Umbilical cord (tissue), 2 donors: ENCODE measurements around the gene RALY. TPM values are rescaled to one million over a fixed set of nuclear protein-coding genes. Genes with fewer than 3 reads are reported as not detected.
"Not testable (repeated sequence)": the region's sequence is repeated elsewhere in the genome, so short reads cannot be mapped to it uniquely, and the experiment has no call there.

Experiments used
- DNase-seq: peaks from one replicate; pipeline ENCODE4 v3.0.0-alpha.2; 2015; ENCODE audit warnings: low spot score
- total RNA-seq: library from RNA; depleted of rRNA; stranded (reverse); fragments of >200 nt; gene quantifications from one replicate; pipeline ENCODE4 v1.2.3, GENCODE V29; 2014; ENCODE audit warnings: low replicate concordance; ENCODE audit not compliant: insufficient read depth

RALY gene
- total RNA-seq, 1 donor from 2014 or later = 68.4 TPM

DNA sequence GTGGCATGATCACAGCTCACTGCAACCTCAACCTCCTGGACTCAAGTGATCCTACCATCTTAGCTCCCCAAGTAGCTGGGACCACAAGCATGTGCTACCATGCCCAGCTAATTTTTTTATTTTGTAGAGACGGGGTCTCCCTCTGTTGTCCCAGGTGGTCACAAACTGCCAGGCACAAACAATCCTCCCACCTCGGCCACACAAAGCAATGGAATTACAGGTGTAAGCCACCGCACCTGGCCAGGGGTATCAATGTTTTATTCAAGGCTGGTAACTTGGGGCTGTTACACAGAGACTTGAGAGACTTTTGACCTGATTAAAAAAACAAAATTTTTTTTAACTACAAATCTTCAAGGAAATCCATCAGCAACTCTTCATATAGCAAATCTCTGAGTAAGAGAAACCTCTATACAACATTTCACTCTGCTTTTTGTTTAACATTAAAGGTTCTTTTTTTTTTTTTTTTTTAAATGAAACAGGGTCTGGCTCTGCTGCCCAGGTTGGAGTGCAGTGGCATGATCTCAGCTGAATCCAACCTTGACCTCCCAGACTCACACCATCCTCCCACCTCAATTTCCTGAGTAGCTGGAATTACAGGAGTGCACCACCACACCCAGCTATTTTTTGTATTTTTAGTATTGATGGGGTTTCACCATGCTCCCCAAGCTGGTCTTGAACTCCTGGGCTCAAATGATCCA lies 112.4 kb downstream of the RALY start:
- no peak for DNase-seq

DNA sequence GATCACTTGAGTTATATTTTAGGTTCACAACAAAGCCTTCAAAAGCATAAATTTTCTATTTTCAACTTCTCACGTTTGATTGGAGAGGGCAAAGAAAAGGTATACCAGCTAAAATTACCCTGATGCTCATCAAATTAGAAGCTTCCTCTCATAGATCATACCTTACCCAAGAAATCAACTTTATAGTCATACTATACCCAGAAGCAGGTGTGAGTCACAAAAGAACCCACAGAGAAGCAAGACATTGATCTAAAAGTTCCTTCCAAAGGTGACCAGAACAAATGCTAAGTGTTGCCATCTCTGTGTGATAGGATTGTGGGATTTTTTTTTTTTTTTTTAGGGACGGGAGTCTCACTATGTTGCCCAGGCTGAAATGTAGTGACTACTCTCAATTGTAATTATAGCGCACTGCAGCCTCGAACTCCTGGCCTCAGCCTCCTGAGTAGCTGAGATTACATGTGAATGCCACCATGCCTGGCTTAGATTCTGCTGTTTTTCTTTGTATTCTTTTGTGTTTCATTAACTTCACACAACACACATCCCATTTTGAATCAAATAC lies 115.0 kb downstream of the RALY start:
- no peak for DNase-seq

DNA sequence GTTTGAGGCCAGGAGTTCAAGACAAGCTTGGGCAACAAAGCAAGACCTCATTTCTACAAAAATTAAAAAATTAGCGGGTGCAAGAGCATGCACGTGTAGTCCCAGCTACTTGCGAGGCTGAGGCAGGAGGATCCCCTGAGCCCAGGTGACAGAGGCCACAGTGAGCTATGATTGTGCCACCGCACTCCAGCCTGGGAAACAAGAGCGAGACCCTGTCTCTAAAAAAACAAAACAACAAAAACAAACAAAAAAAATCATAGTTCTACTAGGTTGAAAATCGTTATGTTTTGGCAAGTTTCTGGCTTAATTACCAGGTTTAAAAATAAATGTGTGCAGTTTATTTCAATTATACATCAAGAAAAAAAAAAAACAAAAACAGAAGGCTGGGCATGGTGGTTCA lies 115.7 kb downstream of the RALY start:
- no peak for DNase-seq

DNA sequence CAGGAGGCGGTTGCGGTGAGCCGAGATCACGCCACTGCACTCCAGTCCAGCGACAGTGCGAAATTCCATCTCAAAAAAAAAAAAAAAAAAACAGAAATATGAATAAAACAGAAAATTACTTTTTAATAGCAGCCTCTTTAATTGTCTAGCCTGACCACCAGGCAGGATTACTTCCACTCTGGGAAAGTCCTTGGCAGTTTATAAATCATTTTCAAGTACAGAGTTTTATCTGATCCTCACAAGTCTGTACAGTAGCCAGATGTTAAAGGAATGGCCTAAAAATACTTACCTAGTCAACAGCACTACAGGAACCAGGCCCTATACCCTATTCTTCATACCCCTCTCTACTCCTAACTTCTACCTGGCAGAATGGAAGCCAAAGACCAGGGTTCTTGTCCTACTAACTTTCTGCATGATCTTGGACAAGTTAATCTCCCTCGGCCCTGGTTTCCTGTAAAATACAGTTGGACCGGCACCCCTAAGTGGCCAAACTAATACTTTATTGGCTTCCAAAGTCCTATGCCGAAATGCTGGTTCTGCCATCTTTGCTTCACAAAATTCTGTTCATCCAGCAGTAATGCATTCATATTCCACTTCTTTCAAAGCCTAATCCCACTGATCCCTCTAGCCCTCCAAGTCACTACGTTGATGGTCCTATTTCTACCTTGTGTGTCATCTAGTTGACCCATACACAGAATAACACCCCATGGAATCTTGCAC lies 116.5 kb downstream of the RALY start:
- DNase-seq = no peak

DNA sequence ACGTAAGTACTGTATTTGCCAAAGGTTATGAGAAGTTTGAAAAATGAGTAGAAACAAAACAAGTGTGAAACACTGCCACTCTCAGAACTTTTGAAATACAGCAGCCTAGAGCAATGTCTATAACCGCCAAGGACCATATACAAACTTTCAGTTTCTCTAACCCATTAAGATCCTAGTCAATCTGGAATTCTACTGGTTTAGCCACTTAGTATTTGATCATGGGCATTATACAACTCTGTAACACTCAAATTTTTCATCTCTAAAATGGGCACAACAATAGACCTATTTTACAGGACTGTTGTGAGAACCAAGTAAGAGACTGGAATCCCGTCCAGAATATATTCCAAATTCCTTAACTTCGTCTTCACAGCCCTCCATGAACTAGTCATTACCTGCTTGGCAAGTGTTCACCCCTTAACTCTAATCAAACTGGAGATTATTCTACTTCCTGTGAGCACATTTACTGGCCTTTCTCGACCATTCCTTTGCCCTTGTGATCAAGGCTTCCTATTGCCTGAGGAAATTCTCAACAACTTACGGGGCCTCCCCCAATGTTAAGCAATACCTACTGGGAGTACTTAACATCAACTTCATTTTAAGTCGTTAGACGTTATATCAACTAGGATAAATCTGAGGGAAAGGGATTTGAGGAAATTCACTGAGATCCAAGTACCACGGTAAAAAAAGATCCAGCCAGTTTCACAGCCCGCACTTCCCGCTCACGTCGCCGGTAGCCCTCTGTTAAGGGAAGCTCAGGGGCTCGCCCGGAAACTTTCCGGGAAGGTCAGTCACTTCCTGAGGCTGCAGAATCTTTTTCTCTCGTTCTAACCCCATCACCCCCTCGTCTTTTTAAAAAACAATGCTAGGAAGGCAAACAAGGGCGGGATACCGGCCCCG lies 117.3 kb downstream of the RALY start:
- peak; percentile 45 for DNase-seq

DNA sequence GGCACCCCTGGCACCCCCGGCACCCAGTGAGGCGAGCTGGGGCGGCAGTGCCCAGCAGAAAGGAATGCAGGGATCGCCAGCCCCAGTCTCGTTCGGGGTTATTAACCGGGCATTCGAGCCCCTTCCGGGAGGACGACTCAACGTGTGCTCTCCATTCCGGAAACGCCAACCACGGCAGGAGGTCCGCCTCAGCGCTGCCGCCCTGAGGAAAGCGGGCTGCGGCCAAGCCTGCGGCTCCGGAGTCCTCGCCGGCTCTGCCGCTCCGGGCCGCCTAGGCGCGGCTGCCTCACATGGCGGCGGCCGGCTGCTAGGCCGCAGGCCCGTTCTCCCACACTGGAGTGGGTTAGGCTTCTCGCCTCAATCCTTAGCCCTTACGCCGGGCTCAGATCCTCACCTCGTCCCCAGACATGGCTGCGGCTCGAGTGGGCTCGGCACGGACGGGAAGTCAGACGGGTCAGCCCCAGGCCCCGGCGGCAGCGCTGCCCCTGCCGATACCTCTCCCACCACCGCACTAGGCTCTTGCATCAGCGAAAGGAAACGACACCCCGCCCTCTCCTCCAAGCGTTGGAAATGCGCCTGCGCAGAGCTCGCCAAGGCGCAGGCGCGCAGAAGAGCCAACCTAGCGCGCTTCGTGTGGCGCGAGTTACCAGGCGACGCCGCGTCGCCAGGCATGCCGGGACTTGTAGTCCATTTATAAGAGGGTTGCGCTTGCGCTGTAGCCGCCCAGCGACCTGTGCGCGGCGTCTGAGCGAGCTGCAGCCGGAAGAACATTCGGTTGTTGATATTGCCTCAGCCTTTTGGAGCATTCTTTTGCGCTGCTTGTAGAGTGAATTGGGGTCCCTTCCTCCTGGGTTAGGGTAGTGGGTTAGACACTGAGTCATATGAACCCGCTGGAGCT lies 118.2 kb downstream of the RALY start, which contains the start of gene EIF2S2:
EIF2S2 (minus strand) TSS at position 542 of the 898 bp plus-strand sequence; CDS start at position 409, 133 bp downstream.
- DNase-seq = peak; percentile 99

DNA sequence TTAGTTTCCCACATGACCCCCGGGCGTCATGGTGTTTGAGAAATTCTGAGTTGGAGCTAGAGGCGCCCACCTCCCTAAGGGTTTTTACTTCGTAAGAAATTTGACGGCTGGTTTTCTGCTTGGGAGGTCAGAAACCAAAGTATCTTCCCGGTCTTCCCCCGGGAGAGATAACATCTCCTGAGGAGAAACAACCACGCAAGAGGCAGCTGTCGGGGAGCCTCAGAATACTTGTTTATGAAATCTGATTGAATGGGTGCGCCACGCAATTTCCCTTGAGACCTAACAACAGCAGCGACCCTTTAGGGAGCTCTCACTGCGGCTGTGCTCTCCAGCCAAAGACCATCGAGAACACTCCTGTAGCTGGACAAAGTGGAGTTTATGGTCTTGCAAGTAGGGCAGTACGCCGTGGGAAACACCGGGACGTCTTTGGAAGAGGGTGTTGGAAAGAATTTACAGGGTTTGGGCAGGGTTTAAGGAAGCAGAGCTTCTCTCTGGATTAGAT lies 118.9 kb downstream of the RALY start:
- peak; percentile 52 for DNase-seq

DNA sequence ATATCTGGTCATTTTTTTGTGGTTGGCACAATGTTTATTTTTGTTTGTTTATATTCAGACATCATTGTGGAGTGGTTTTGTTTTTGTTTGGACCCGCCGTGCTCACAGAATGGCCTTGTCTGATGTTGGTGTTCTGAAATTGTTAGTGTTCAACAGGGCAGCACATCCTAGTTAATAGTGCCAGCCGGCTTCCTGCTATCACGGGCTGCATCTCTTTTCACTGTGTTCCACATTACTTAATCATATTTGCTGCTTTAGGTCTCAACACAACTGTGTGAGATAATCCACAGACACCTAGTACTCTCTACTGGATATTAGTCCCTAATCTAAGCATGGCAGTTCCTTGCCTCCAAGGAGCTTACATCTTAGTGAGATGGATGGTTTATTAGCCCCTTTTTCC lies 121.1 kb downstream of the RALY start:
- DNase-seq = no peak

DNA sequence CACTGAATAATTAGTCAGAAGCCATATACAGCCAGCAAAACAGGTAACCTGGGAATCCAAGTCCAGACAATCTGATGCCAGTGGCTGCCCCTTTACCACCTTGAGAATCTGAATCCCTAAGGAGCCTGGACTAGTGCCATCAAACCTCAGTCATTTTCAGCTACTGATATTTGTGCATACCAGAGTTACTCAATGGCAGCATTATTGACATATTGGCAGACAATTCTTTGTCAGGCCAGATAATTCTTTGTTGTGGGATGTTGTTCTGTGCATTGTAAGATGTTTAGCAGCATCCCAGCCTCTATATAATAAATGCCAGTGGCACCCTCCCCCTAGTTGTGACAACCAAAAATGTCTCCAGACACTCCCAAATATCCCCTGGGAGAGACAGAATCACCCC lies 121.5 kb downstream of the RALY start:
- no peak for DNase-seq

DNA sequence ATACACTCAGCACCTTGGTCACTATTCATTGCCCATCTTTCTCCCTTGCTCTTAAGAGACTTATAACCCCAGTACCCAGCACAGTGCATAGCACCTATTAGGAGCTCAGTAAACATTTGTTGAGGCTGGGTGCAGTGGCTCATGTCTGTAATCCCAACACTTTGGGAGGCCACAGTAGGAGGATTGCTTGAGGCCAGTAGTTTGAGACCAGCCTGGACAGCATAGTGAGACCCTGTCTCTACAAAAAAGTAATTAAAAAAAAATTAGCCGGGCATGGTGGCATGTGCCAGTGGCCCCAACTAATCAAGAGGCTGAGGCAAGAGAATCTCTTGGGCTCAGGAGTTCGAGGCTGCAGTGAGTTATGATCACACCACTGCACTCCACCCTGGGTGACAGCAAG lies 126.5 kb downstream of the RALY start:
- DNase-seq = no peak

DNA sequence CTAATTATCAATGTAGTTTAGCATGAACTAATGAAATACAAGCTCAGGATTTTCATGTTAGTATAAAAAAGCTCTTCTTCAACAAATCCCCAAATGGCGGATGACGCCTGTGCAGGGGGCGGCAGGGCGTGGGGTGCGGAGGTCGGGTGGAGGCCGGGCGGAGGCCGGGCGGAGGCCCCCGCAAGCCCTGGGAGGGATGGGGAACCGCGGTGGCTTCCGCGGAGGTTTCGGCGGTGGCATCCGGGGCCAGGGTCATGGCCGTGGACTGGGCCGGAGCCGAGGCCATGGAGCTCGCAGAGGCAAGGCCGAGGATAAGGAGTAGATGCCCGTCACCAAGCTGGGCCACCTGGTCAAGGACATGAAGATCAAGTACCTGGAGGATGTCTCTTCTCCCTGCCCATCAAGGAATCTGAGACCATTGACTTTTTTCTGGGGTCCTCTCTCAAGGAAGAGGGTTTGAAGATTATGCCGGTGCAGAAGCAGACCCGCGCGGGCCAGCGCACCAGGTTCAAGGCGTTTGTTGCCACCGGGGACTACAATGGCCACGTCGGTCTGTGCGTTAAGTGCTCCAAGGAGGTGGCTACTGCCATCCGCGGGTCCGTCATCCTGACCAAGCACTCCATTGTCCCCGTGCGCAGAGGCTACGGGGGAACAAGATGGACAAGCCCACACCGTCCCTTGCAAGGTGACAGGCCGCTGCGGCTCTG lies 128.7 kb downstream of the RALY start:
- DNase-seq = no peak

DNA sequence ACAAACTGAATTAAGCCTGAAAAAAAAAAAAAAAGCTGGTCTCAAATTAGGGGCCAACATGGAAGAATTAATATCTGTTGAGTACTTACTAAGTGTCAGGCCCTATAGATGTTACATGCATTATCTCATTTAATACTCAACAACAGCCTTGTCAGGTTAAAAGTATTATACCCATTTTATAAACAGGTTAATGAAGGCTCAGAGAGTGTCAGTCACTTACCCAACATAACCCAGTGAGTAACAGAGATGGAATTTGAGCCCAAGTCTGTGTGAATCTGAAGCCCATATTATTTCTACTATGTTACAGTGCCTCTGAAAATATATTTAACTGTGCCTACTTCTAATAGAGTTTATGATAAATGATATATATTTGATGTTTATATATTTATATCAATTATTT lies 129.6 kb downstream of the RALY start:
- no peak for DNase-seq

DNA sequence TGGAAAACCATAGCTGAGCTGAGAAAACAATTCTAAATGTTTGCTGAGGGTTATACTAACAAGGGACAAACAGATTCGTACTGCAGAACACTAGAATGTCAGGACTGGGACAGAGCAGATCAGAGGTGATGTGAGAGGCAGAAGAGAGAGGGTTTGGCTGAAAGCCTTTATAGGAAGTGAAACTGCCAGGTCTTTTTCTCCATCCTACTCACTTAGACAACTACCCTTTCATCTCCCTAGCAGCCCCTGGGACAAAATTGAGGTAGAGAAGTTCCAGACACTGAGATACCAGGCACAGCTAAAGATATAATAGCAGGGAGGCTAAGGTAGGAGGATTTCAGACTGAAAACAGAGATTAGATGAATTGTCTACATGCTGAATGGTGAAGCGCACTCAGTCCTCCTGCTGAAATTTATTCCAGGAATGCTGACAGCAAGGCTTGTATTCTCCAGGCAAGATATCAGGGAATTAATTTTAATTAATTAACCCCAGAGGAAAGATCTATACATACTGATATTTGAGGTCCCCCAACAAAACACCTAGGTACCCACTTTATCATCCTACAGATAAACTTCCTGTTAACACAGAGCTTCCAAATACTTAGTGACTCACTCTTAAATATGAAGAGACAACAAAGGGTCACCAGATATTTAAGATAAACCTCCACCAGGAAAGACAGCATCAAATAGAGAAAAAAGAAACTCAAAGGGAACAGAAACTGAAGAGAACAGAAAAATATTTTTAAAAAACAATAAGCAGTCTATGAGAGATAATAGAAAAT lies 130.9 kb downstream of the RALY start:
- DNase-seq = no peak

DNA sequence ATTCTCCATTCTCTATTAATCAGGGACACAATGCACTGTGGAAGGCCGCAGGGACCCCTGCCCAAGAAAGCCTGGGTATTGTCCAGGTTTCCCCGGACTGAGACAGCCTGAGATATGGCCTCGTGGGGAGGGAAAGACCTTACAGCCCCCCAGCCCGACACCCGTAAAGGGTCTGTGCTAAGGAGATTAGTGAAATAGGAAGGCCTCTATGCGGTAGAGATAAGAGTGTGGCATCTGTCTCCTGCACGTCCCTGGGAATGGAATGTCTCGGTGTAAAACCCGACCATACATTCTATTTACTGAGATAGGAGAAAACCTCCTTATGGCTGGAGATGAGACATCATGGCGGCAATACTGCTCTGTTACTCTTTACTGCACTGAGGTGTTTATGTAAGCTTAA lies 134.1 kb downstream of the RALY start:
- no peak for DNase-seq

DNA sequence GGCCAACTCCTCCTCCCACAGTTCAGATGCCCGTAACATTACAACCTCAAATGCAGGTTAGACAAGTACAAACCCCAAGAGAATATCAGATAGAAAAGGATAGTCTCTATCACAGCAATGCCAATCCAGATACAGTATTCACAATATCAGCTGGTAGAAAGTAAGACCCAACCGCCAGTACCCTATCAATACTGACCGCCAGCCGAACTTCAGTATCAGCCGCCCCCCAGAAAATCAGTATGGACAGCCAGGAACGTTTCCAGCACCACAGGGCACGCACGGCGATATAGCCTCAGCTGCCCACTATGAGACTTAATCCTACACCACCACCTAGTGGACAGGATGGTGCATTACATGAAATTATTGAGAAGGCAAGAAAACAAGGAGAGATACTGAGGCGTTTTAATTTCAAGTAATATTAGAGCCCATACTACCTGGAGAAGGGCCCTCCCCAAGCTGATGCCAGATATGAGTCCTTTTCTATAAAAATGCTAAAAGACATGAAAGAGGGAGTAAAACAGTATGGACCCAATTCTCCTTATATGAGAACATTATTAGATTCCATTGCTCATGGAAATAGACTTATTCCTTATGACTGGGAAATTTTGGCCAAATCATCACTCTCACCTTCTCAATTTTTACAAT lies 135.9 kb downstream of the RALY start:
- DNase-seq = peak; percentile 78

DNA sequence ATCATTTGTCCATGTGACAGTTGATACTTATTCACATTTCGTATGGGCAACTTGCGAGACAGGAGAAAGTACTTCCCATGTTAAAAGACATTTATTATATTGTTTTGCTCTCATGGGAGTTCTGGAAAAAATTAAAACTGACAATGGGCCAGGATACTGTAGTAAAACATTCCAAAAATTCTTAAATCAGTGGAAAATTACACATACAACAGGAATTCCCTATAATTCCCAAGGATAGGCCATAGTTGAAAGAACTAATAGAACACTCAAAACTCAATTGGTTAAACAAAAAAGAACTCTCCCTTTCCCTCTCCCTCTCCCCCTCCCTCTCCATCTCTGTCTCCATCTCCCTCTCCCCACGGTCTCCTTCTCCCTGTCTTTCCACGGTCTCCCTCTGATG lies 137.8 kb downstream of the RALY start:
- no peak for DNase-seq

DNA sequence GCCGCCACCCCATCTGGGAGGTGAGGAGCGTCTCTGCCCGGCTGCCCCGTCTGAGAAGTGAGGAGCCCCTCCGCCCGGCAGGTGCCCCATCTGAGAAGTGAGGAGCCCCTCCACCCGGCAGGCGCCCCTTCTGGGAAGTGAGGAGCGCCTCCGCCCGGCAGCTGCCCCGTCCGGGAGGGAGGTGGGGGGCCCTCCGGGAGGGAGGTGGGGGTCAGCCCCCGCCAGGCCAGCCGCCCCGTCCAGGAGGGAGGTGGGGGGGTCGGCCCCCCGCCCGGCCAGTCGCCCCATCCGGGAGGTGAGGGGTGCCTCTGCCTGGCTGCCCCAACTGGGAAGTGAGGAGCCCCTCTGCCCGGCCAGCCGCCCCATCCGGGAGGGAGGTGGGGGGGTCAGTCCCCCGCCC lies 138.8 kb downstream of the RALY start:
- not testable (repeated sequence) for DNase-seq

DNA sequence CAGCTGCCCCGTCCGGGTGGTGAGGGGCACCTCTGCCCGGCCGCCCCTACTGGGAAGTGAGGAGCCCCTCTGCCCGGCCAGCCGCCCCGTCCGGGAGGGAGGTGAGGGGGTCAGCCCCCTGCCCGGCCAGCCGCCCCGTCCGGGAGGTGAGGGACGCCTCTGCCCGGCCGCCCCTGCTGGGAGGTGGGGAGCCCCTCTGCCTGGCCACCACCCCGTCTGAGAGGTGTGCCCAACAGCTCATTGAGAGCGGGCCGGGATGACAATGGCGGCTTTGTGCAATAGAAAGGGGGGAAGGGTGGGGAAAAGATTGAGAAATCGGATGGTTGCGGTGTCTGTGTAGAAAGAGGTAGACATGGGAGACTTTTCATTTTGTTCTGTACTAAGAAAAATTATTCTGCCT lies 139.2 kb downstream of the RALY start:
- DNase-seq = not testable (repeated sequence)
